HG03064 (cell line): ENCODE measurements around the gene COX14.

Experiments
- ATAC-seq: cut with Tn5 transposase; IDR thresholded peaks from one replicate; pipeline ENCODE4 v1.9.1; 2021; ENCODE audit warnings: low read depth; ENCODE audit not compliant: unreplicated experiment

The COX14 gene

DNA sequence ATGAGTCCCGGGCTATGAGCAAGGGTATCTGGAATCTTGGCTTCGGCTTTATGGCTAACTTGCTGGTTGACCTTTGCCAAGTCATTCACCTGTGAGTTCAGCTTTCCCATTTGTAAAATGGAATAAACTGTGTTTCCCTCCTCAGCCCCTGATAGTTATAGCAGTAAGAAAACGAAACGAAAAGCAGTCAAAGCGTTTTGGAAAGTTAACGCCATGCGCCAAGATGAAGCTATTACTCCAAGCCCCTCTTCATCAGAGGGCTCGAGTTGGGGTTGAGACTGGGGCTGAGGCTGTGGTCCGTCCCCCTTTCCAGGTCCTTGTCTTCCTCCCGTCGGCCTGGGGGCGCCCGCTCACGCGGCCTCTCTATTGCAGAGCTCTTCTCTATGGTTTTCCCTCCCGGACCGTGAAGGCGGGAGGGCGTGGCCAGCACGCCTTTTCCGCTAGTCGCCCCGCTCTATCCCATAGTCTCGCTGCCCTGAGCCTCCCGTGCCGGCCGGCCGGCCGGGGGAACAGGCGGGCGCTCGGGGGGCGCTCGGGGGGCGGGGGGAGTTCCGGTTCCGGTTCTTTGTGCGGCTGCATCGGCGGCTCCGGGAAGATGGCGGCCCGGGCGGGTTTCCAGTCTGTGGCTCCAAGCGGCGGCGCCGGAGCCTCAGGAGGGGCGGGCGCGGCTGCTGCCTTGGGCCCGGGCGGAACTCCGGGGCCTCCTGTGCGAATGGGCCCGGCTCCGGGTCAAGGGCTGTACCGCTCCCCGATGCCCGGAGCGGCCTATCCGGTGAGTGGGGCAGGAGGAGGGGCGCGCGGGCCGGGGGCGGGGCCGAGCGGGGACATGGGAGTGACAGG lies 27.0 kb upstream of the COX14 start, which contains the start of gene SMARCD1:
SMARCD1 (plus strand) TSS at position 568 of the 840 bp plus-strand sequence; CDS start at position 596, 28 bp downstream.
- peak; percentile 71 for ATAC-seq

DNA sequence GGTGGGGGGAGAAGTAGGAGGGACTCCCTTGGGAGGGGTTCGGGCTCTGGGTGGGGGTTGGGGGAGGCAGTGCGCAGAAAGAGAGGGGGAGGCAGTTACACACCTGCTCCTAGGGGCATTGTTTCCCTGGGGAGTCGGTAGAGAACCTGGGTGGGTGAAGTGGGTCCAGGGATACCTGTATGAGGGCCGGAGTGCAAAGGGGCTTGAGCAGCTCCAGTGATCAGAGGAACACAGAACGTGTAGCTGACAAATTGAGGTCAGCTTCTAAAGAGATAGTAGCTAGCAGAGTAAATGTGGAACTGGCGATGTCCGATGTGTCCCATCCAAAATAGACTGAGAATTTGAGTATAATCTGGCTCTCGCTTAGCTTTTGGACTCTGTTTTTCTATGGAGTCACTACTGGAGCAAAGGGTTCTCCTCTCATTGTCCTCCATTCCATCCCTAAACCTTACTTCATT lies 26.4 kb upstream of the COX14 start:
- no peak for ATAC-seq

GRCh38 chr12:50086148-50086547 lies 25.9 kb upstream of the COX14 start:
- no peak for ATAC-seq

GRCh38 chr12:50087151-50087550 lies 24.9 kb upstream of the COX14 start:
- no peak for ATAC-seq

- ATAC-seq: no peak
Observed at GRCh38 chr12:50087995-50088394, 24.0 kb upstream of the COX14 start.

DNA sequence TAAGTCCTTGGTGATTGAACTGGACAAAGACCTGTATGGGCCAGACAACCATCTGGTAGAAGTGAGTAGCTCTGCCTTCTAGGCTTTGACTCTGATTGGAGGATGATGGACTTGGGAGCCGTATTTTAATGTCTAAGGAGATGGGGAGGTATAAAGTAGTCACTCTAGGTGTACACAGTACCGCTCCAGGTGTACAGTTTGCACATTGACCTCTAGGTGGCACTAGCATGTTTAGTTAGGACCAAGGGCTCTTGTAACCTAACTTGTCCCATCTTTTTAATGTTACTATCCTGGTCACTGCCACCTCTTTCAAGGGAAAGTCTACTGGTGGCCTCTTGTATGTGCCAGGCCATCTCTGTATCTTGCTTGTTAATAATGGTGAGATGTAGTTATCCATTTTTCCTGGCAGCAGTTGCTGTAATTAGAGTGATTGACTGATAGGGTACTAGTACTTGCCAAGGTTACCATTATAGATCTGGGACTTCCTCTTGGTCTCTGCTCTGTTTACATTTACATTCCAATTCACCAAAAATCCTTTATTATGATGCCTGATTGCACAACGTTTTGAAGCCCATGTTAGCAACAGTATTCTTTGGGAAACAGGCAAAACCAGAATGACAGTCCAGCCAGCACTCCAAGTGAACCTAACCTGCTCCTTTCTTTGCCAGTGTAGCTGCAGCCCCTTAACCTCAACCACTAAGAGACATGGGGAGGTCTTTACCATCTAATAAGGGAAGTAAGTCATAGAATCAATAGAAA lies 23.3 kb upstream of the COX14 start:
- no peak for ATAC-seq

- no peak for ATAC-seq
Observed at GRCh38 chr12:50089730-50090129, 22.3 kb upstream of the COX14 start.

DNA sequence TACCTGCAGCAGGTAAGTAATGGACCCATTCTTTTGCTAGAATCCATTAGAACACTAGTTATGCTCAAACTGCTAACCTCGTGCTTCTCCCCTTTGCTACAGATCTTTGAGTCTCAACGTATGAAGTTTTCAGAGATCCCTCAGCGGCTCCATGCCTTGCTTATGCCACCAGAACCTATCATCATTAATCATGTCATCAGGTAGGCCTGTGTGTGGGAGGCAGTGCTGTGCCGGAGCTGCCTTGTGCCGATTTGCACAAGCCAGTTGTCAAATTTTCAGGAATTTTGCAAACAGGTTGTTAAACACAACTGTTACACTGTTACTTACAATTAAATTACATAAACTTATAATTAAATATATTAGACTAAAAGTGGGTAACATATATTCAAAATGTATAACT lies 21.6 kb upstream of the COX14 start:
- no peak for ATAC-seq

GRCh38 chr12:50097952-50098351 lies 14.1 kb upstream of the COX14 start:
- no peak for ATAC-seq

GRCh38 chr12:50099302-50100008 lies 12.6 kb upstream of the COX14 start:
- ATAC-seq: no peak

GRCh38 chr12:50100561-50100960 lies 11.5 kb upstream of the COX14 start:
- no peak for ATAC-seq

DNA sequence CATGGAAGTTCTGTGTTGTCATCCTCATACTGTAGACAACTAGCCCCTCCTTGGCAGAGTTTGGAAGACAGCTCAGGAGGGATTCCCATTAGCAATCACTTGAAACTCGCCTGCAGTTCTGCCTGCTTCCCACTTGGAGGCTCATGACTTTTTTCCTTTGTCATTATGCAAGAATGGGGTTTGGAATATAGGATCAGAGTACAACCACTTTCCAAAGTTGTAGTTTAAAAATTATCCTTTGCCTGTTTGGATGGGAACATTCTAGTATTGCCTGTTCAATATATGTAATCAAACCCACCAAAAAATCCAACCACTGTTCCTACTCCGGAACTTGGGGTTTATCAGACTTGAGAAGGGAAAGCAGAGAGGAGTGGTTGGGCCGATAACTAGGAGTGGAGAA lies 10.4 kb upstream of the COX14 start:
- no peak for ATAC-seq

GRCh38 chr12:50102131-50102531 lies 9.9 kb upstream of the COX14 start:
- ATAC-seq: no peak

DNA sequence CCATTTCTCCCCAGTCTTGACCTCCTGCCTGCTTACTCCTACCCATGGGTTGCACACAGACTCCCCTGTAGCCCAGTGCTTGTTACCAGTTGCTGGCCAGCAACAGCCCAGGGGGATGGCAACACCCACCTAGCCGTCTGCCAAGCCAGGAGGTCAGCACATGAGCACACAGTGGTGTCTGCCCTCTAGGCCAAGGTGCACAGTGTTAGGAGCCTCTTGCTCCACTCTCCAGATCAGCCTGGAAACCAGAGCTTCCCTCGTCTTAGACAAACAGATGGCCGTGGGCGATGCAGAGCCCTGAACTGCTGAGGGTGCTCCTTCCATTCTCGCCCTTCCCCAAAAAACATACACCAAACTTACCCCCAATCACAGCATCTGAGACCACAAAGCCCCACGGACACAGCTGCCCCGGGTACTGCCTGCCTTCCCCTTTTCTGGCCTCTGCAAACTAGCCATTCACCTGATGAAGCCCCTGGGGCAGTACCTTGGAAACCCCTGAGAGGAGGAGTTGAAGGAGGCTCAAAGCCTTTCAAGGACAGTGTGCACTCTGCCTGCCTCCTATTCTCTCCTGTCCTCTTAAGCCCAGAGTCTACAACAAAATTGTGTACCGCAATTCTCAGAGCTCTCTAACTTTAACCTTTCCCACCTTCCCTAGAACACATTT lies 9.3 kb upstream of the COX14 start:
- ATAC-seq: no peak

- ATAC-seq: no peak
Observed at GRCh38 chr12:50103351-50103750, 8.7 kb upstream of the COX14 start.

GRCh38 chr12:50103767-50104321 lies 8.2 kb upstream of the COX14 start, which contains the start of gene GPD1:
TSS of gene GPD1 (plus strand) at chr12:50104008. CDS start at chr12:50104051, 43 bp downstream.
- ATAC-seq: no peak

GRCh38 chr12:50104417-50105366 lies 7.3 kb upstream of the COX14 start:
- ATAC-seq: no peak

DNA sequence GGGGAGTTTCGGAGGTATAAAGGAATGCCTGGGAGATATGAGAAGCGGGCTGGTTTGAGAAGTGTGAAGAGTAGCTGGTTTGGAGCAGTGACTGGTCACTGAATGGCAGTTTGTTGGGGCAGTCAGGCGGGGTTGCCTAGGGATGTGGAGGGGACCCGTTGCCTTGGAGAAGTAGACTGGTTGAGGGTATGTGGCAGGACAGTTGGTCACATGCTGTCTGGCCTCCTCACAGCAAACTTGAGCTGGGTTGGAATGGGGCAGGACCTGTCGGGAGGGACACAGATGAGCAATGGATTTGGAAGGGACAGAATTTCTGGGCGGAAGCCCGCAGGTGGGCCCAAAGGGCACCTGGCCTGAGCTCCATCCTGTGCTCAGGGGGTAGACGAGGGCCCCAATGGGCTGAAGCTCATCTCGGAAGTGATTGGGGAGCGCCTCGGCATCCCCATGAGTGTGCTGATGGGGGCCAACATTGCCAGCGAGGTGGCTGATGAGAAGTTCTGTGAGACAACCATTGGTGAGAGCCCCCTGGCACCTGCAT lies 6.1 kb upstream of the COX14 start:
- no peak for ATAC-seq

DNA sequence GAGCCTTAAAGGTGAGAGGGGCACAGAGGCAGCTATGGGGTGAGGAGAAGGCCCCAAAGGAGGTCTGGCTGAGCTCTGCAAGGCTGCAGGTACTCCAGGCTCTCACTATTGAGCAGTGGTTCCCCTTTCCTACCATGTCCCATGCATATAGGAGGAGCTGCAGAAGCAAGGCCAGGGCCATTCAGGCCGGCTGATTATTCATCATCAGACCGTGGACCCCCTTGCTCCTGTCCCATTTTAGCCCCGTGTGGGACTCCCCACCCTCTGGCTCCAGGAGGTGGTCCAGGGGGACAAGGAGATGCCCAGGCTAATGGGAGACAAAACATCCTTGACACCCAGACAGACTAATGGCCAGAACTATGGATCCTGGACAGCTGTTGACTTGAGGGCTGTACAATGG lies 5.1 kb upstream of the COX14 start:
- ATAC-seq: no peak
